ENCODE results near the gene MUC21.

Gene MUC21

DNA sequence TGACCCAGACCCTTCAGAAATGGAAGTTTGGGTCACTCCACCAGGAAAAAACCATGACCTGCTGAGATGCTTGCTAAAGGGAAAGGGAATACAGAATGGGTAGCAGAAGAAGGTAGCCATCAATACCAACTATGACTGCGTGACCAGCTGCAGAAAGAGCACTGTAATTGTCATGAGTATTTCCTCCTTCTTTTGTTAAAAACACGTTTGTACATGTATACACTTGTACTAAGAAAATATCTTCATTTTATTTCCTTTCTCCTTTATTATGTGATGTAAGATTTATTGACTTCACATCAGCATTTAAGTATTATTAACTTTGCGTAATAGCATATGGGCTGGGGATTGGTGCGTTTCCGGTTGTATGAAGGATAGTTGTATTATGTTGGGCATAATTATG is 12.6 kb upstream of the MUC21 start:
- no peak for TF ChIP-seq CTCF (IDR thresholded peaks at IDR 0.05)

DNA sequence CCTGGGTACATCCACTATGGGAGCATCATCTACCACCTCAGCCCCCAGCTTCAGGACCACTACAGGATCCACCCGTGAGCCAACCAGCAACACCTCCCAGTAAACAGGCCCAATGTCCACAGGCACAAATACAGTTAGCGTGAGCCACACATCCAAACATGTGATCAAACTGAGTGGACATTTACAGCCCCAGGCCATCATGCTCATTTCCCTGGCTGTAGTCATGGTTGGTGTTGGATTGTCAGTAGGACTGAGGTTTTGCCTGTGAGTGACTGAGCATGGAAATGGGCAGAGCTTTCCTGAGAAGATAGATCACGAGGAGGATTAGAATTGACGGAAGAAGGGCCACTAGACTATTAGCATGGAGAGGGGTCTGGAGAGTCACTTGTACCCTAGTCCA is 10.7 kb upstream of the MUC21 start:
- no peak for TF ChIP-seq CTCF (IDR thresholded peaks at IDR 0.05)

DNA sequence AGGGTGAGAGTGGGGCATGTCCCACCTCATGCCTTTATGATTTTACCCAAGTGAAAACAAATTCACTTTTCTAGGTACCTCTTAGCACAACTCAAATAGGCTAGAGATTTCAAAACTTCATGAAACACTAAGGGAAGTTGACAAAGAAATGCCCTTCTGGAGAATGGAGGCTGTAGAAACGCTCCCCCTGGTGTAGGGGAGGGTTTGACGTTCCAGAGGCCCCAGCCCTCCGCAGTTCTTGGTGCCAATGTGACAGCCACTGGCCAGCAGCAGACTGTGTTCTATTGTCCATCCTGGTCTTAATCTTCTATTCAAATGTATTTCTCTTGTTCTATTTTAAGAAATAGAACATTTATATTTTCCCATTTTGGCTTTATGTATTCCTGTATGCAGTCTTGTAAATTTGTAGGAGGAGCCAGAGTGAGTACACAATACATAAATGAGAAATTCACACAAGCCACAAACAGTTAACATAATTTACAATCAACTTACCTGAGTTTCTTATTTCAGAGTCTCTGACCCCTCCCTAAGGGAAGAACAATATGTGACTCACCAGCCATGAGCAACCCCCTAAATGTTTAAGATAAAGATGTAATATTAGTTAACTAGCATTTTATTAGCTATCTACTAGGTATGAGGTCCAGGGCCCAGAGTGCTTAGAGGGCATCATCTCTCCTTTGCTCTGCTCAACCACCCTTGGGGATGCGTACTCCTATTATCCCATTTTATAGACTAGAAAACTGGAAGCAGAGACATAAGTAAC is 8.8 kb upstream of the MUC21 start:
- TF ChIP-seq CTCF (IDR thresholded peaks at IDR 0.05): no peak

- TF ChIP-seq CTCF (IDR thresholded peaks at IDR 0.05): no peak
Measured at GRCh38 chr6:30979141-30979540, 4.4 kb upstream of the MUC21 start.

GRCh38 chr6:30979690-30980089 is 3.8 kb upstream of the MUC21 start:
- no peak for TF ChIP-seq CTCF (IDR thresholded peaks at IDR 0.05)

DNA sequence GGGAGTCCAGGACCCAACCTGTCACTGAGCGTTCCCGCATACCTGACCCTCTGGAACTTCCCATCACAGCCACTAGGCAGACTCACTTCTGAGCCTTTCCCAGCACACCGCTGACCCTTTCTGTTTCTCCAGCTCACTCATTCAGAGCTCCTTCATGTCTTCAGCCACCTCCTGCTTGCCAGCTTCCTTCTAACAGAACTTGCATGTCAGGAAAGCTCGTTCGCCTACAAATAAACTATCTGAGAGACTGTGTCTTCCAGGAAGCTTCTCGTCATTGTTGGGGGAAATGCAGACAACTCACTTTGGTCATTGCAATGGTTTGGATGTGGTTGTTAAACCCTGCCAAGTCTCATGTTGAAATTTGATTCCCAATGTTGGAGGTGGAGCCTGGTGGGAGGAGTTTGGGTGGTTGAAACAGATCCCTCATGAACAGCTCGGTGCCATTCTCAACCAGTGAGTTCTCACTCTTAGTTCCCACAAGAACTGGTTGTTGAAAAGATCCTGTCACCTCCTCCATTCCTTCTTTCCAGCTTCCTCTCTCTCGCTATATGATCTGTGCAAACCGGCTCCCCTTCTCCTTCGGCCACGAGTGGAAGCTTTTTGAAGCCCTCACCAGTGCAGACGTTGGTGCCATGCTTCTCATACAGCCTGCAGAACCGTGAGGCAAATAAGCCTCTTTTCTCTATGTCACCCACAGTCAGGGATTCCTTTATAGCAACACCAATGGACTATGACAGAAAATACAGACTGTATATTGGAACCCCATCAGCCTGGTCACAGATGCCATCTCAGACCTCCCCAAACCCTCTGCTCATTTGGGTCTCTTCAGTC is 1.4 kb upstream of the MUC21 start:
- TF ChIP-seq CTCF (IDR thresholded peaks at IDR 0.05): no peak

- TF ChIP-seq CTCF (IDR thresholded peaks at IDR 0.05): no peak
Measured at GRCh38 chr6:30985490-30985889, 2.0 kb downstream of the MUC21 start.
